ENCODE data around the gene MTCH2.

MTCH2 gene

DNA sequence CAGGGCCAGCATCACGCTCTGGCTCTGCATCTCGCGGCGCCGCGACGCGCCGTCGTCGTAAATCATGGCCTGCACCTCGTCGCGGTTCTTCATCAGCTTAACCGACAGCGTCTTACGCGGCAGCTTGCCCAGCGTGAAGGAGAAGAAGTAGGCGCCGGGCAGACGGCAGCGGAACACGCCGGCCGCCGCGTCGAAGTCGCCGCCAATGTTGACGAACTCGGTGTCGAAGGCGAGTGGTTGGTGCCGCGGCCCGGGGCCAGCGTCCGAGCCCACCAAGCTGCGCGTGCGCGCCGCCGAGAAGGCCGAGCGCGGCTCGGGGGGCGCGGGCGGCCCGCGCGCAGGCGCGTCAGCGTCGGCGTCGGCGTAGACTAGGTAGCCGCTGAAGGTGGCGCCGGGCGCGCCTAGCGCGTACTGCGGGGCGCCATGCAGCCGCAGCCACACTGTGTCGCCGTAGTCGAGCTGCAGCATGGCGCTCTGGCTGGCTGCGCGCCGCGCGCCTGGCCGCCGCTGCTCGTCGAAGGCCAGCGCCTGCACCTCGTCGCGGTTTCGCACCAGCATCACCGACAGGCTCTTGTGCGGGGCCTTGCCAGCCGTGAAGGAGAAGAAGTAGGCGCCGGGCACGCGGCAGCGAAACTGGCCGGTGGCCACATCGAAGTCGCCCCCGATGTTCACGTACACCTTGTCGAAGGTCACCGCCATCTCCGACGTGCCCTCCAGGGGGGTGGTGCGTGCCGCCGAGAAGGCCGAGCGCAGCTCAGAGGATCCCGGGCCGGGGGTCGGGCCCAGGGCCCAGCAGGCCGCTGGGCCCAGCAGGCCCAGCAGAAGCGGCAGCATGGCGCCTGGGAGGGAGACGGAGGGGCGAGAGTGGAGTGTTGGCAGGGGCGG lies 52.1 kb downstream of the MTCH2 start:
- Histone ChIP-seq H3K4me3 (ENCODE audit: insufficient read depth, low read length, poor library complexity, severe bottlenecking) (no peak overlapping the region), H3K27ac (ENCODE audit: low read depth, low read length) (no peak overlapping the region), H3K36me3 (ENCODE audit: low read length) (no peaks in the 10 kb centered on the region), H3K9me2 (replicated peaks; ENCODE audit: insufficient read depth, low read length) (no peaks in the 10 kb centered on the region), H2AFZ (ENCODE audit: low read depth, low read length, severe bottlenecking) (no peak overlapping the region), H4K20me1 (ENCODE audit: low read depth, low read length) (no peaks in the 10 kb centered on the region), H3K9me3 (ENCODE audit: insufficient read depth, low read length) (no peaks in the 10 kb centered on the region), H3F3A (ENCODE audit: insufficient read depth) (no peaks in the 10 kb centered on the region), H3K79me2 (ENCODE audit: insufficient read depth, low read length) (no peaks in the 10 kb centered on the region), H3K27me3 (ENCODE audit: low read length) (no peaks in the 10 kb centered on the region), H3K4me2 (ENCODE audit: low read depth, low read length, poor library complexity, severe bottlenecking) (no peak overlapping the region), H3K9ac (ENCODE audit: low read length) (no peak overlapping the region)
- TF ChIP-seq, protein P1, sequence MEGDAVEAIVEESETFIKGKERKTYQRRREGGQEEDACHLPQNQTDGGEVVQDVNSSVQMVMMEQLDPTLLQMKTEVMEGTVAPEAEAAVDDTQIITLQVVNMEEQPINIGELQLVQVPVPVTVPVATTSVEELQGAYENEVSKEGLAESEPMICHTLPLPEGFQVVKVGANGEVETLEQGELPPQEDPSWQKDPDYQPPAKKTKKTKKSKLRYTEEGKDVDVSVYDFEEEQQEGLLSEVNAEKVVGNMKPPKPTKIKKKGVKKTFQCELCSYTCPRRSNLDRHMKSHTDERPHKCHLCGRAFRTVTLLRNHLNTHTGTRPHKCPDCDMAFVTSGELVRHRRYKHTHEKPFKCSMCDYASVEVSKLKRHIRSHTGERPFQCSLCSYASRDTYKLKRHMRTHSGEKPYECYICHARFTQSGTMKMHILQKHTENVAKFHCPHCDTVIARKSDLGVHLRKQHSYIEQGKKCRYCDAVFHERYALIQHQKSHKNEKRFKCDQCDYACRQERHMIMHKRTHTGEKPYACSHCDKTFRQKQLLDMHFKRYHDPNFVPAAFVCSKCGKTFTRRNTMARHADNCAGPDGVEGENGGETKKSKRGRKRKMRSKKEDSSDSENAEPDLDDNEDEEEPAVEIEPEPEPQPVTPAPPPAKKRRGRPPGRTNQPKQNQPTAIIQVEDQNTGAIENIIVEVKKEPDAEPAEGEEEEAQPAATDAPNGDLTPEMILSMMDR (IDR thresholded peaks at IDR 0.05; ENCODE audit: insufficient read depth, low read length, poor library complexity, severe bottlenecking) = no peak
- TF ChIP-seq EZH2phosphoT487 (conservative IDR thresholded peaks at IDR 0.05; ENCODE audit: low read length) = no peak

DNA sequence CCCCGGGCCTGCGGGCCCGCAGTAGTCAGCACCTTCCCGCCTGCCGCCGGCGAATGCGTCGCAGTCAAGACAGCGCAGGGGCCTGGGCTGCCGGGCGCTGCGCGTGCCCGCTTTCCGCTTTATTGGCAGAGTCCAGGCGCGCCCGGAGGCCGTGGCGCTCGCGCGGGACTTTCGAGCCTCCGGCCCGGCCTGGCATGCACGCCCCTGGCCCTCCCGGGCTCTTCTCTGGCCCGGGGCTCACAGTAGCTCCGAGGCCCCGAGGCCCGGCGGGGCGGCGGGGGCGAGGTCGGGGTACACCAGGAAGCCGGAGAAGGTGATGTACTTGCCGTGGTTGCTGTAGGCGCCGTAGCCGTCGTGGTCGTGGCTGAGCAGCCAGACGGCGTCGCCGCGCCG lies 52.8 kb downstream of the MTCH2 start:
- H3K9me3 ChIP-seq (ENCODE audit: insufficient read depth, low read length) = no peaks in the 10 kb centered on the region
- no peaks in the 10 kb centered on the region for H3F3A ChIP-seq (ENCODE audit: insufficient read depth)
- H3K9ac ChIP-seq (ENCODE audit: low read length) = no peak overlapping the region
- TF ChIP-seq, protein P1 (IDR thresholded peaks at IDR 0.05; ENCODE audit: insufficient read depth, low read length, poor library complexity, severe bottlenecking) = no peak
- TF ChIP-seq EZH2phosphoT487 (conservative IDR thresholded peaks at IDR 0.05; ENCODE audit: low read length) = no peak
- H3K36me3 ChIP-seq (ENCODE audit: low read length) = no peaks in the 10 kb centered on the region
- H4K20me1 ChIP-seq (ENCODE audit: low read depth, low read length) = no peaks in the 10 kb centered on the region
- H2AFZ ChIP-seq (ENCODE audit: low read depth, low read length, severe bottlenecking) = no peak overlapping the region
- no peak overlapping the region for H3K4me3 ChIP-seq (ENCODE audit: insufficient read depth, low read length, poor library complexity, severe bottlenecking)
- no peaks in the 10 kb centered on the region for H3K9me2 ChIP-seq (replicated peaks; ENCODE audit: insufficient read depth, low read length)
- no peak overlapping the region for H3K4me2 ChIP-seq (ENCODE audit: low read depth, low read length, poor library complexity, severe bottlenecking)
- H3K27me3 ChIP-seq (ENCODE audit: low read length) = no peaks in the 10 kb centered on the region
- no peaks in the 10 kb centered on the region for H3K79me2 ChIP-seq (ENCODE audit: insufficient read depth, low read length)
- no peak overlapping the region for H3K27ac ChIP-seq (ENCODE audit: low read depth, low read length)

DNA sequence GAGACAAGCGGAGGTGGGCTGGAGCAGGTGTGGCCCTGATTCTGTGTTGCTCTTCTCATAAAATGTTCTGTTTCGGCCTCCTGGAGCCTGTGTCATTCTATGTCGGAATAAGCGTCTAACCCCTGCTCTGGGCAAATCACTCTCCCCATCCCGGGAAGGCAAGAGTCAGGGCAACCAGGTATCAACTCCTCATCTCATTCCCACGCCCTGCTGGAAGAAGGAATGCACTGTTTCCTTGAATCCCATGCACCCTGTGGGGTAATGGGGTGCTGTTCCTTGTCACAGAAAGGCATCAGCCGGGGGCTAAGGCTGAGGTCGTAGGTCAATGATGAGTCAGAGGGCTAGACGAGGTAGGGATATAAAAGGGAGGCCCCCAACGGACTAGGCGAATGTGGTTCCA lies 53.2 kb downstream of the MTCH2 start:
- no peaks in the 10 kb centered on the region for H3K9me2 ChIP-seq (replicated peaks; ENCODE audit: insufficient read depth, low read length)
- H3K36me3 ChIP-seq (ENCODE audit: low read length) = no peaks in the 10 kb centered on the region
- H4K20me1 ChIP-seq (ENCODE audit: low read depth, low read length) = no peaks in the 10 kb centered on the region
- no peaks in the 10 kb centered on the region for H3K27me3 ChIP-seq (ENCODE audit: low read length)
- no peak overlapping the region for H3K4me2 ChIP-seq (ENCODE audit: low read depth, low read length, poor library complexity, severe bottlenecking)
- H3F3A ChIP-seq (ENCODE audit: insufficient read depth) = no peaks in the 10 kb centered on the region
- no peak for TF ChIP-seq EZH2phosphoT487 (conservative IDR thresholded peaks at IDR 0.05; ENCODE audit: low read length)
- TF ChIP-seq, protein P1 (IDR thresholded peaks at IDR 0.05; ENCODE audit: insufficient read depth, low read length, poor library complexity, severe bottlenecking) = no peak
- H3K27ac ChIP-seq (ENCODE audit: low read depth, low read length) = no peak overlapping the region
- no peaks in the 10 kb centered on the region for H3K79me2 ChIP-seq (ENCODE audit: insufficient read depth, low read length)
- no peak overlapping the region for H2AFZ ChIP-seq (ENCODE audit: low read depth, low read length, severe bottlenecking)
- no peaks in the 10 kb centered on the region for H3K9me3 ChIP-seq (ENCODE audit: insufficient read depth, low read length)
- H3K9ac ChIP-seq (ENCODE audit: low read length) = no peak overlapping the region
- H3K4me3 ChIP-seq (ENCODE audit: insufficient read depth, low read length, poor library complexity, severe bottlenecking) = no peak overlapping the region

Measured in SU-DHL-6 (cell line).